Ishikawa (cell line): ENCODE results near the gene LRRC49.

Experiments used
- CEBPB ChIP-seq: IDR thresholded peaks from 2 replicates; pipeline ENCODE4 v1.6.1; 2012
- CREB1 ChIP-seq: IDR thresholded peaks from 2 replicates; pipeline ENCODE4 v1.6.1; 2012; ENCODE audit warnings: low read depth
- EGR1 ChIP-seq: IDR thresholded peaks from 2 replicates; pipeline ENCODE4 v1.6.1; 2012
- EP300 ChIP-seq: IDR thresholded peaks from 2 replicates; pipeline ENCODE4 v1.6.1; 2012; ENCODE audit warnings: borderline replicate concordance
- FOXM1 ChIP-seq: IDR thresholded peaks from 2 replicates; pipeline ENCODE4 v1.6.1; 2012; ENCODE audit warnings: low read depth, borderline replicate concordance
- NFIC ChIP-seq: IDR thresholded peaks from 2 replicates; pipeline ENCODE4 v1.6.1; 2012
- RAD21 ChIP-seq: IDR thresholded peaks from 2 replicates; pipeline ENCODE4 v1.6.1; 2012; ENCODE audit warnings: low read depth
- REST ChIP-seq: IDR thresholded peaks from 2 replicates; pipeline ENCODE4 v1.6.1; 2012; ENCODE audit warnings: low read depth, mild to moderate bottlenecking
- TAF1 ChIP-seq: IDR thresholded peaks from 2 replicates; pipeline ENCODE4 v1.6.1; 2012; ENCODE audit warnings: low read depth, mild to moderate bottlenecking
- TCF12 ChIP-seq: IDR thresholded peaks from 2 replicates; pipeline ENCODE4 v1.6.1; 2012; ENCODE audit warnings: low read depth
- TEAD4 ChIP-seq: IDR thresholded peaks from 2 replicates; pipeline ENCODE4 v1.6.1; 2012
- USF1 ChIP-seq: IDR thresholded peaks from 2 replicates; pipeline ENCODE4 v1.6.1; 2012
- YY1 ChIP-seq: IDR thresholded peaks from 2 replicates; pipeline ENCODE4 v1.6.1; 2012; ENCODE audit warnings: low read depth
- ZBTB7A ChIP-seq: IDR thresholded peaks from 2 replicates; pipeline ENCODE4 v1.6.1; 2012; ENCODE audit warnings: low read depth
- TF ChIP-seq, protein P1 (sequence below): IDR thresholded peaks from 2 replicates; pipeline ENCODE4 v1.6.1; 2012

LRRC49 gene

GRCh38 chr15:70923311-70924080 lies 30.9 kb downstream of the LRRC49 start:
- TF ChIP-seq EGR1 (no peak), NFIC (peak; percentile 46; the same call in 1 of the 2 replicates)

DNA sequence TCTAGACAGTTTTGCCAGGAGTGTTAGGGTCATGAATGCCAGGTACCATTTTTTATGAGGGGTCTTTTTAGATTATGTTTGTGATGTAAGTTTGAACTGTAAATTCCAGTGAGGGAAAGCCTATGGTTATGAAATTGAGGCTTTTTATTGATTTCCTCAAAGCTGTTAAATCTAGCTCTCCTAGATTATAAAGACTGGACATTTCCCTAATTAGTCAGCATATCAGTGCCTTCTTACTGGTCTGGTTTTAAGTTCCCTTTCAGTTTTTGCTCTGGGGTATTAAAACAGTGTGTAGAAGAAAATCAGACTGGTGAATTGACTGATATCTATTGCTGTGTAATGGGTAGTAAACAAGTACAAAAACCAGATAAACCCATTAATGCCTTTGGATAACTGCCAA lies 39.2 kb downstream of the LRRC49 start:
- TF ChIP-seq USF1 (no peak), CEBPB (no peak), NFIC (no peak), ZBTB7A (no peak), EP300 (no peak), REST (no peak)
- TF ChIP-seq, protein P1, sequence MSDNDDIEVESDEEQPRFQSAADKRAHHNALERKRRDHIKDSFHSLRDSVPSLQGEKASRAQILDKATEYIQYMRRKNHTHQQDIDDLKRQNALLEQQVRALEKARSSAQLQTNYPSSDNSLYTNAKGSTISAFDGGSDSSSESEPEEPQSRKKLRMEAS = no peak

DNA sequence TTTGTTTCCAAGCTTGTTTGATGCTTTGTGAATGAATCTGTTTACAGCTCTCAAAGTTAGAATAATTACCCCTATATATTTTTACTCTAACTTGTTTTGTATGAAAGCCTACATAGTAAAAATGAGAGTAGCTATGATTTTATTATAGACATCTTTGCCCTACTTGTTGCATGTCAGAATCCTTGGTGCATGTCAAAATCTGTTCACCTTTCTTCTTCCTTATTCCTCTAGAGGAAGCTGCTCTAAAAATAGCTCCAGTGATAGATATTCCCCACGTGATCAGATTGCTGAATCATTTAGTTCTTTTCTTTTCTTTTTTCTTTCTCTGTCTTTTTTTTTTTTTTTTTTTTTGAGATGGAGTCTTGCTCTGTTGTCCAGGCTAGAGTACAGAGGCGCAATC lies 39.8 kb downstream of the LRRC49 start:
- no peak for TF ChIP-seq CEBPB
- TF ChIP-seq TEAD4 = no peak
- TF ChIP-seq EGR1 = no peak
- TF ChIP-seq, protein P1 = no peak
- no peak for TF ChIP-seq TAF1
- no peak for TF ChIP-seq EP300
- no peak for TF ChIP-seq YY1
- TF ChIP-seq CREB1 = no peak

- TF ChIP-seq EP300 = no peak
- no peak for TF ChIP-seq ZBTB7A
- no peak for TF ChIP-seq USF1
- TF ChIP-seq YY1 = no peak
- no peak for TF ChIP-seq TCF12
- no peak for TF ChIP-seq EGR1
- TF ChIP-seq, protein P1 = no peak
- TF ChIP-seq CREB1 = no peak
- no peak for TF ChIP-seq CEBPB
- TF ChIP-seq NFIC = no peak
- no peak for TF ChIP-seq TAF1
- no peak for TF ChIP-seq RAD21
- no peak for TF ChIP-seq TEAD4
- no peak for TF ChIP-seq FOXM1
- TF ChIP-seq REST = no peak
Measured at GRCh38 chr15:70933411-70933810, 40.8 kb downstream of the LRRC49 start.

DNA sequence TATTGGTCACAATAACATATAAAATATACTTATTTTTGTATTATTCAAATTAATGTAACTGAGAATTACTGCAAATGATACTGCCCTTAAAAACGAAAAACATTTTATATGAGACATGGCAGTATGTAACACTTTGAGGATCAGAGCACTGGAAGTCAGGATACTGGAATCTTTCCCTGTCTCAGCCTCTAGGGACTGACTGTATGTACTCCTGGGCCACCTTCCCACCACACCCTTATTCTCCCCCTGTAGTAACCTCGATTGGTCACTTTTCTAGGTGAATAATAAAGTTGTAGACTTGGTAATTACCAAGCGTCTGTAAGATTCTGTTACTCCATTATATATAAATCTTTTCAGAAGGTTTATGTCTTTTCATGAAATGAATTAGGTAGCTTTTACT lies 43.0 kb downstream of the LRRC49 start:
- TF ChIP-seq REST (no peak), EGR1 (no peak), TCF12 (no peak), NFIC (no peak), ZBTB7A (no peak), CREB1 (no peak), YY1 (no peak), EP300 (no peak), TEAD4 (no peak), TAF1 (no peak), CEBPB (no peak), USF1 (no peak), FOXM1 (no peak), RAD21 (no peak)
- TF ChIP-seq, protein P1 = no peak
